Measurements from ENCODE around the gene CDK2.
"Not testable (repeated sequence)": the region's sequence is repeated elsewhere in the genome, so short reads cannot be mapped to it uniquely, and the experiment has no call there.

Gene CDK2

DNA sequence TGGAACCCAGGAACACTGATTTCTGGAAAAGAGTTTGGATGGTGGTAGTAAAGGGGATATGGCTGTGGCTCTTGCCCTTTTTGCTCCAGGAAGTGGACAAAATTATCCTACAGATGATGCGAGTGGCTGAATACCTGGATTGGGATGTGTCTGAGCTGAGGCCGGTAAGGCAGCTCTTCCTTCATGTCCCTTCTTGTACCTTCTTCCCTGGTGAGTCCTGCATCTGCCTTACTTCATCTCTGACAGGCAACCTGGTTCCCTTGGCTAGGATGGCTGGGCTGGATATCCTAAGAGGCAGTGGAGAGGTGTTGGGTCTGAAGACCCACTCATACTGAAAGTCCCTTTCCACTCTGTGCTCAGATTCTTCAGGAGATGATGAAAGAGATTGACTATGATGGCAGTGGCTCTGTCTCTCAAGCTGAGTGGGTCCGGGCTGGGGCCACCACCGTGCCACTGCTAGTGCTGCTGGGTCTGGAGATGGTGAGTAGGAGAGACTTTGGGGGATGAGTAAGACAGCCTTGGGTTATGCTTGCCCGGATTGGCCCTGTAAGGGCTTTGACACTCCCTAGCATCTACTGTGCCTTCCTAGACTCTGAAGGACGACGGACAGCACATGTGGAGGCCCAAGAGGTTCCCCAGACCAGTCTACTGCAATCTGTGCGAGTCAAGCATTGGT, 27.7 kb upstream of the CDK2 start:
- DNase-seq (ENCODE audit: low spot score): no peak

DNA sequence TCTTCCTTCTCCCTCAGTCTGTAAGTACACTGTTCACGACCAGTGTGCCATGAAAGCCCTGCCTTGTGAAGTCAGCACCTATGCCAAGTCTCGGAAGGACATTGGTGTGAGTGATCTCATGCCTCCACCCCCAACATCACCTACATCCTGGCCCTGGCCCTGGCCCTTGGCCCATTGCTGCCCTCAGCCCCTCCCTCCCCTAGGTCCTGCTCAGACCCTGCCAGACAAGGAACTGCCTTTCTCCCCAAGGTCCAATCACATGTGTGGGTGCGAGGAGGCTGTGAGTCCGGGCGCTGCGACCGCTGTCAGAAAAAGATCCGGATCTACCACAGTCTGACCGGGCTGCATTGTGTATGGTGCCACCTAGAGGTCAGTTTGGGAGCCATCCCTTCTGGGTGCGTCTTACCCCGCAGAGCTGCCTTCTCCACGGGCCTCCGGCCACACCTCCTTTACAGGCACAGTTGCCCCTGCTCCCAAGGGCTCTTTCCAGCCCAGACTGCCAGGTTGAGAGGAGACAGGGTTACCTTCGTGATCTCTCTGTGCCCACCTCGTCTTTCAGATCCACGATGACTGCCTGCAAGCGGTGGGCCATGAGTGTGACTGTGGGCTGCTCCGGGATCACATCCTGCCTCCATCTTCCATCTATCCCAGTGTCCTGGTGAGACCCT, 26.4 kb upstream of the CDK2 start:
- DNase-seq (ENCODE audit: low spot score): peak; percentile 88

DNA sequence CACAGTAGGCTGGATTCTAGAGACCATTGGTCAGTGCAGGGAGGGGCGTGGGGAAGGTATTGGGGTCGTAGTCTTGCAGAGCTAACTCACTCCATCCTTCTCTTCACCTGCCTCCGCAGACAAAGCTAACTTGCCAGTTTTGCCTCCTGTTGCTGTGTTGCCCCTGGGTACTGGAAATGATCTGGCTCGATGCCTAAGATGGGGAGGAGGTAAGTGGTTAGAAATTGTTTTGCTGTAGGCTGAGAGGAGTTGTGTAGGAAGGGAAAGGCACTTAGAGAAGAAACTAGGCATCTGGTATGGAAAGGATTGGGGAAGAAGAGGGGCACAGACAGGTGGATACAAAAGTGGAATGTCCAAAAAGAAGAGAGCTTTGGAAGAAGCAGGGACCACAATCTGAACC, 24.6 kb upstream of the CDK2 start:
- no peak for DNase-seq (ENCODE audit: low spot score)

DNA sequence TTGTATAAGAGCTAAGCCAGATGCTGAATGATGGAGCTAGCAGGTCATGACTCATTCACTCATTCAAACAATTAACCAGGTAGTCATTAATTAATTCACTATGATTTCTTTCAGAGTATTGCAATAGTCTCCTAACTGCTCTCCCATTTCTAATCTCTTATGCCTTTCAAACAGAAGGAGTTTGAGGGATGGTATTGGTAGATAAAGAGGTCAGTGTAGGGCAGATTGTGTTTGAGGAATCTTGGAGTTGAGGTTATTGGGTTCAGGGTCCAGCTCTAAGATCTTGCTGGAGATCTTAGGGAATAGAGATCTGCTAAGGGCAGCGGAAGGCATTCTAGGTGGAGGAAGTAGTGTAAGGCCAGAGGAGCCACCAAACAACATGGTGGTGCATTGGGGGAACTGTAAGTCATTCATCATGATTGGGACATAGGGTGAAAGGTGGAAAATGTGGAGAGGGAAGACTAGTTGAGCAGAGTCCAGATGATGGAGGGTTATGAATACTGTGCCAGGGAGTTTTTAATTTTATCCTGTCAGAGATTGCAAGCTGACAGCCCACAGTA, 24.0 kb upstream of the CDK2 start:
- DNase-seq (ENCODE audit: low spot score): no peak

DNA sequence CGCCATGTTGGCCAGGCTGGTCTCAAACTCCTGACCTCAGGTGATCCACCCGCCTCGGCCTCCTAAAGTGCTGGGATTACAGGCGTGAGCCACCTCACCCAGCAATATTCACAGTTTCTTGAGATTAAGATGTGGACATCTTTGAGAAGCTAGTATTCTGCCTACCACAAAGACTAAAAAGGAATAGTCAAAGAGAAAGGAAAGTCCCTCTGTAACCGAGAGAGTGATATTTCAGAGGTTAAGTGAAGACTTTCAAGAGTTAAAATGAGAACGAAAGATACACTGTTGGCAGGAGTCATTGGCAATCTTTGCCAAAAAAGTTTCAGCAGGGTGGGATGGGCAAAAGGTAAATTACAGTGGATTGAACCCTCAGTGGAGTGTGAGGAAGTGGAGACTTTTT, 20.1 kb upstream of the CDK2 start:
- no peak for DNase-seq (ENCODE audit: low spot score)

DNA sequence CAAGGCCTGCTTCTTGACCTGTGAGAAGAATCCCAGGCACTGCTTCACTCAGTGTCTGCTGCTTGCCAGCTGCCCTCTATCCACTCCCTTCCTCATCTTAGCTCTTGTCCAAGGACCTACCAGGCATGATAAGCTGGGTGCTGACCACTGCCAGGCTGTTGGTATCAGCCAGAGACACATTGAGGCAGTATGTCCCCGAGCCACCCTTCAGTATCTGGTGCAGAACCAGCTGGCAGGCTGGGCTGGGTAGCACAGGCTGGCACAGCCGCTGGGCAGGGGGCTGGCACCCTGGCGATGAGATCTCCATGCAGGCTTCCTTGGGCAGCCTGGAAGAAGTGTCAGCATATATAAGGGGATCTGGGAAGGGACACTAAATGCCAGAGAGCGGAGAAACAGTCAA, 11.3 kb upstream of the CDK2 start:
- peak; percentile 31 for DNase-seq (ENCODE audit: low spot score)

DNA sequence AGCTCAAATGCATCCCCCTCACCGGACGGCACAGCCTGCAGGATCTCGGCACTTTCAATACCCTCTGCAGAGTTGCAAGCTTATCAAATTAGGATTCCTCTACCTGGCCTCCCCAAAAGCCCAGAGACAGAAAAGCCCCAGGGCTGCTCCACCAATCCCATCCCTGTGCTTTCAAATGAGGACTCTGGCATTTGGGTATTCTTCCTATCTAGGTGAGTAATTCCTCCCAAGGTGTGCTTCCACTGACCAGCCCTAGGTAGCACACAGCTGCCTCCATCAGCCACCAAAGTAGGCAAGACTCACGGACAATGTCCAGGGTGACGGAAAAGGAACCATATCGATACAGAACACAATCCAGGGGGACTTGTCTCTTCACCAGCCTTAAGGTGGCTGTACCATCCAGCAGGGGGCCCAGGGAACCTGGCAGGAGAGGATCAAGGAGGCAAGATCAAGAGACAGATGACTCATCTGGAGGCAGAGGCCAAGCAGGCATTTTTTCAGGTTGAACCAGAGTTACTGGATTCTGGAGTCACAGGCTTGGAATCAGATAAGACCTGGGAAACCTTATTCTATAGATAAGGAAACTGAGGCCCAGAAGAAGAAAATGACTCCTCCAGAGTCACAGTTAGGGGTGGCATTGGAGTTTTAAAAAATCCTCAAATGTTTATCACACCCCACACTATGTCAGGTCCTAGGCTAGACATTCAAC, 10.7 kb upstream of the CDK2 start:
- peak; percentile 56 for DNase-seq (ENCODE audit: low spot score)

DNA sequence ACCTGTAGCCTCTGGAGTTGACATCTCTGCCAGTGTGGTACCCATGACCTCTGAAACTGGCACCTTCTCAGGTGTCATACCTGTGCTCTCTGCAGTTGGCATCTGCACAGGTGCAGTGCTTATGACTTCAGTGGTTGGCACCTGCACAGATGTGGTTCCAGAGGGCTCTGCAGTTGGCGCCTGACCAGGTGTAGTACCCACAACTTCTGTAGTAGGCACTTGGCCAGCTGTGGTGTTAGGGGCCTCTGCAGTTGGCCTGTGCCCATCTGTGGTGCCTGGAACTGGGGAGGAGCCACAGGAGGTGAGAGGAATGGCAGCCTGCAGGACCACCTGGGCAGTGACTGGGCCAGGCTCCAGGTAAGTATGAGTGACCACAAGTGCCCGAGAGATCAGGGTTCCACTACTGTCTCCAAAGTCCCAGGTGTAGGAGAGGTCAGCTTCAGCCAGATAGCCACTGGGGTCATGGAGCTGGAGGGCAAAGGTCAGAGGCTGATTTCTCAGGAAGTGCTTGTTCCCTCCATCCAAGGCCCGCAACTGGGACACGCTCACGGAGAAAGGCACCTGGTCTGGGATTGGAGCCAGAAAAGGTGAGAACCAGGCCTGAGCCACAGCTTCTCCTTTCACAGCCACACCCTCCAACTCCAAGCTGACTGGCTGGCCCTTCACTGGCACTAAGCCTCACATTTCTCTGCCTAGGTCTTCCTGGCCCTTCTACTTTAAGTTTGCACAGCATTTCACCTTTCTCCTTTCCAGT, 9.3 kb upstream of the CDK2 start:
- DNase-seq (ENCODE audit: low spot score): no peak

DNA sequence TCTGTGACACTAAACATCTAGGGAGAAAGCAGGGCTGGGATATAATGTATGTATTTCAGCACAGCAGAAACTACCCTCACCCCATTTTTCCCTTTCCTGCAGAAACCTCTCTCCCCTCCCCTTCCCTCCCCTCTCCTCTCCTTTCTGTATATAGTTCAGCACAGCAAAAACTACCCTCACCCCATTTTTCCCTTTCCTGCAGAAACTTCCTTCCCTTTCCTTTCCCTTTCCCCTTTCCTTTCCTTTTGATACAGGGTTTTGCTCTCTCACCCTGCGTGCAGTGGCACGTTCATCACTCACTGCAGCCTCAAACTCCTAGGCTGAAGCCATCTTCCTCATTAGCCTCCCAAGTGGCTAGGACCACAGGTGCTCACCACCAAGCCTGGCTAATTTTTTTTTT, 2.9 kb upstream of the CDK2 start:
- no peak for DNase-seq (ENCODE audit: low spot score)

DNA sequence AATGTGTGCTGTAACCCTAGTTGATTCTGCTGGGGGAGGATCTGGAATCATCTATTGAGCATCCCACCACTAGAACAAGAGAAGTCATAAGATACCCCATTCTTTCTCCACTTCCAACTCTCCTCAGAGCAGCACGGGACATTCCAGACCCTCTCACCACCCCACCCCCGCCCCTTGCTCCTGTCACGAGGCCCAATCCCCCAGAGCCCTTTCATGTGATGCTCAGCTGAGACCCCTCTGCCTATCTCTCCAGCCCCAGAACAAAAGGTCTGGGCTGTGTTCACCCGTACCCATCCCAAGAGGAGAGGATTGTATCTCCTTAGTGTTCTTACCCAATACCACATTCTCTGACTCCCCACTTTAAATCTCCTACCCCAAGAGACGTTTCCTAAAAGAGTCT, 1.4 kb upstream of the CDK2 start:
- DNase-seq (ENCODE audit: low spot score): no peak

DNA sequence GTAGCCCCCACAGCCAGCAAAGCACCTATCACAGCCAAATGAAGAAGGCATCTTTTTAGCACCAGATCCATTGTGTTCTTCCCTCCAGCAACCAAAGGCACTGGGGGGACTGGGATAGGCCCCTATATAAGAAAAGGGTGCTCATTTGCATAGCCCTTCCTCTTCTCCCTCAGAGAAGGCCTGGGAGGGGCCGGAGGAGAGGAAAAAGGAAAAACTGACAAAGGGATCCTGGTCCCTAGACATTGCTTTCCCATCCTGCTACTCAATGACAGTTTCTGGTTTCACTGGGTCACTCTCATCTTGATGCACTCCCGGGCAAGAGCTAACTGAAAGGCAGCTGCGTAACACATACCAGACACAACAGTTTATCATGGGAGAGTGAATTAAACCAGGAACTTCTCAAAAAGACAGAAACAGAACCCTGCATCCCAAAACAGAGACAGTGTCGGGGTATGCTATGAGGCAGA, 656 bp upstream of the CDK2 start, which contains the start of gene PMEL:
Gene PMEL (minus strand): TSS at position 102 of the 467 bp plus-strand sequence. CDS start 31 bp downstream, at position 71.
- DNase-seq (ENCODE audit: low spot score): no peak

DNA sequence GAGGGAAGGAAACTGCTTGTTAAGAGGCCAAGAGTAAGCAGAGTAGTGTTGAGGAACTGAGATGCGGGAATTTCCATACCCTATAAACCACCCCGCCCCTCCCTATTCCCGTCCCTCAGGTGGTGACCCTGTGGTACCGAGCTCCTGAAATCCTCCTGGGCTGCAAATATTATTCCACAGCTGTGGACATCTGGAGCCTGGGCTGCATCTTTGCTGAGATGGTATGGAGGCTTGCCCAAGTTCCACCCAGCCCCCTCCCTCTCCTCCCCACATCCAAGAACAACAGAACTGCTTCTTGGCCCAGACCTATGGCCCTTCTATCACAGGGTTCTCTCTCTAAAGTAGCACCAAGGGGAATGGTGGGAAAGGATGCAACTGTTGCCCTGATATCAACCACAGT, 2.7 kb downstream of the CDK2 start:
- DNase-seq (ENCODE audit: low spot score): no peak

DNA sequence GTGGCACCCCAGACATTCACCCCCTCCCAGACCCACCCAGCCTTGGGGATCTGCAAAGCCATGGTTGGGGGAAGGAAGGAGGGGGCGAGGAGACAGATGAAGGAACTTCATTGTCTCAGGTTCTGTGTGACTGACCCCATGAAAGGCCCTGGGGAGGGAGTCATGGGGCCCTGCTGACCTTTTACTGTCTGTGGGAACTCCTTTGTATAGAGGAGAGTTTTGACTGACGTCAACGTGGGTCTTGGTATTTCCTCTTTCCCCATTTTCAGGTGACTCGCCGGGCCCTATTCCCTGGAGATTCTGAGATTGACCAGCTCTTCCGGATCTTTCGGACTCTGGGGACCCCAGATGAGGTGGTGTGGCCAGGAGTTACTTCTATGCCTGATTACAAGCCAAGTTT, 4.1 kb downstream of the CDK2 start:
- no peak for DNase-seq (ENCODE audit: low spot score)

DNA sequence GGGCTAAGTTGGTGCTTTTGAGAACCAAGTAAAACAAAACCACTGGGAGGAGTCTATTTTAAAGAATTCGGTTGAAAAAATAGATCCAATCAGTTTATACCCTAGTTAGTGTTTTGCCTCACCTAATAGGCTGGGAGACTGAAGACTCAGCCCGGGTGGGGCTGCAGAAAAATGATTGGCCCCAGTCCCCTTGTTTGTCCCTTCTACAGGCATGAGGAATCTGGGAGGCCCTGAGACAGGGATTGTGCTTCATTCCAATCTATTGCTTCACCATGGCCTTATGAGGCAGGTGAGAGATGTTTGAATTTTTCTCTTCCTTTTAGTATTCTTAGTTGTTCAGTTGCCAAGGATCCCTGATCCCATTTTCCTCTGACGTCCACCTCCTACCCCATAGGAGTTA, 5.4 kb downstream of the CDK2 start:
- DNase-seq (ENCODE audit: low spot score): no peak

DNA sequence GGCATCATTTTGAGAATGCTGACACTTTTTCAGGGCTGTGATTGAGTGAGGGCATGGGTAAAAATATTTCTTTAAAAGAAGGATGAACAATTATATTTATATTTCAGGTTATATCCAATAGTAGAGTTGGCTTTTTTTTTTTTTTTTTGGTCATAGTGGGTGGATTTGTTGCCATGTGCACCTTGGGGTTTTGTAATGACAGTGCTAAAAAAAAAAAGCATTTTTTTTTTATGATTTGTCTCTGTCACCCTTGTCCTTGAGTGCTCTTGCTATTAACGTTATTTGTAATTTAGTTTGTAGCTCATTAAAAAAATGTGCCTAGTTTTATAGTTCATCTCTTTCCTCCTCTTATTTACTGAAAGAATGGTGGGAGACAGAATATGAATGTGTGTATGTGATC, 5.8 kb downstream of the CDK2 start:
- DNase-seq (ENCODE audit: low spot score): no peak

DNA sequence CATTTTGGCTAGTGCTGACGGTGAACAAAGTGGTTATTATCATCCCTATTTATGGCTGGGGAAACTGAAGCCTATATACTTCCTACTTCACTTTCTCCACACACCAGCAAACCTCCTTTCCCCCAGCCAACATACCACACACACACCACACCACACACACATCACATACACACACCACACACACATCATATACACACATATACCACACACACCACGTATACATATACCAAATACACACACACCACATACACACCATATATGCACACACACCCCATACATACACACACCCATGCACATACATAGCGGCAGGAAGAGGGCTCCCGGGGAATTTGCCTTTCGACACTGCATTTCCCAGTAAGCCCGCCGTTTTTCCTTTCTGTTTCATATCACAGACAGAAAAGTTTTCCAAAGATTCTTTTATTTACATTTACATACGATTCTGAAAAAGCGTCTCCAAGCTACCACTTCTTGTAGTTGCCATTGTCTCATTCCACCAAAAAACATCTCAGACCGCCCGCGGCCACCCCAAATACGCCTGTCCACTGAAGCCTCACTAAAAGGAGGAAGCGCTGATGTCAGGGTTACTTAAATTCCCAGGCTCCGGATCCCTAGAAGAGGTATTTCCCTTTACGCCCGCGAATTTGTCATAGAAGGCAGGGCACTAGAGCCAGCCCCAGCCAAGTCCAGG, 6.4 kb downstream of the CDK2 start:
- peak; percentile 21 for DNase-seq (ENCODE audit: low spot score)

DNA sequence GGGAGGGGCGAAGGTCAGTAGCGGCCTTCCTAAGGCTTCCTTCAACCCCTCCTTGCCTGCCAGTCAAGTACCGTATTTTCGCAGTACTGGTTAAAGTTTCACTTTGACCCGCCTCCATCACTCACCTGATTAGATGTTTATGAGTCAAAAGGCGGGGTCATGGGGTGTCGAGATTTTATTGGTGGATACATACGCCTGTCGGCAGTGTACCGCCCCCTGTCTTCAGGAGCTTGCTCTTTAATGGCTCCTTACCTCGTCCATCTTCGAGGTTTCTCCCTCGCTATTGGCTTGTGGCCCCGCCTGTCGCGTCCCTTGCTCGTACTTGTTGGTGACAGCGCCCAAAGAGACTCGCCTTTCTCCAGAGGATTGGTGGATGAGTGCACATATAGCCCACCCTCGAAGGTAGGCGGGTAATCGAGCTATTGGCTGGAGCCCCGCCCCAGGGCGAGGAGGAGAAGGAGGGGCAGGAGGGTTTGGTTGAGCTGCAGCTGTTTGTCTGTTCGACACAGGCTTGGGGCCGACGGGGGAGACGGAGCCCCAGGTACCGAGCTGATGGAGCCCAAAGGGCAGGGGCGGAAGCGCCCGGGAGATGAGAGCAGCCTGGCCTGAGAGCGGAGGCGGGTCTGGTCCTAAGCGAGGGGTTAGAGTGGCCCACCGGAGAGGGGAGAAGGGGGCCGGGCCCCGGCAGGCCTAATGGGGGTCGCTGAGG, 7.1 kb downstream of the CDK2 start, which contains the start of gene RAB5B:
Gene RAB5B (plus strand): TSS at position 480 of the 709 bp plus-strand sequence. CDS start 12,883 bp downstream, outside the sequence.
- DNase-seq (ENCODE audit: low spot score): peak; percentile 100

DNA sequence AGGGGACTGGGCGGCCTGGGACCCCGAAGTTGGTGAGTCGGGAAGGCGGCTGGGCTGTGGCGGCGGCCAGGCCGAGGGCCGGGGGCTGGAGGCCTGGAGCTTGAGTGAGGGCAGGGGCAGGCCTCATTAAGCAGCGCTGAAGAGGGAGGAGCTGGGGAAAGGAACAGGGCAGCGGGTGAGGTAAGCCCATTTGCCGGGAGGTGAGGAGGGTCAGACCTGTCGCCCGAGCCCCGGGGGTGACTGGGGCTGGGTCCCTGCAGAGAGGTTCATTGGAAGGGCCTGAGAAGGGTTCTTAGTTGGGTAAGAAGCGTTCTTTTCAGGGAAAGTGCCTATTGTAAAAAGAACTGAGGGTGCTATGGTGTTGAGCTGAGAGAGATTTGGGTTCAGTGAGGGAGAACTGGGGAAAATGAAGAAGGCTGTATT, 7.7 kb downstream of the CDK2 start:
- peak; percentile 57 for DNase-seq (ENCODE audit: low spot score)

DNA sequence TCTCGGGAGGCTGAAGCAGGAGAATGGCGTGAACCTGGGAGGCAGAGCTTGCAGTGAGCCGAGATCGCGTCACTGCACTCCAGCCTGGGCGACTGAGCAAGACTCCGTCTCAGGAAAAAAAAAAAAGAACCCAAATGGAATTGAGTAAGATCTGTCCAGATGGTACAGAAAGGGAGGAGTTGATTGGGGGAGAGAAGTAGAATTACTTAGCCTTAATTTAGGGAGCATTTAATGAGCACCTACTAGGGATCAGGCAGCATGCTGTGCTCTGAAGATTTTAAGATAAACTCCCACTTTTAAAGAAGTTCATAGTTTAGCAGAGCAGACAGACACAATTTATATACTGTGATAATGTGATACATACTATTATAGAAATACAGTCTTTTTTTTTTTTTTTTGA, 11.8 kb downstream of the CDK2 start:
- no peak for DNase-seq (ENCODE audit: low spot score)

DNA sequence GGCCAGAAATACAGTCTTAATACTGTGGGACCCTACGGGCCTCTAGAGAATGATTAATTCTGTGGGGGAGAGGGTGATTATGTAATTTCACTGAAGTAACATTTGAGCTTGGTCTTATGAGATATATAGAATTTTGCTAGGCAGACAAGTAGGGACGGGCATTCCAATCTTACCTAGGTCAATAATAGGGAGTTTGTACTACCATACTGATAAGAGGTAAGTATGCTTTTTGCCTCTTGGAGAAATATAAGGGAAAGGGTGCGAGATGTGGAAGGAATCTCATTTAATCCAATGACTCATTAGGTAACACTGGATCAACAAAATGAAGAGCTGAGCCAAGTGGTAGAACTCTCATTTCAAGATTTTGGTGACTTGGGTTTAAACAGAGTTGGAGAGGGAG, 12.4 kb downstream of the CDK2 start:
- DNase-seq (ENCODE audit: low spot score): no peak

DNA sequence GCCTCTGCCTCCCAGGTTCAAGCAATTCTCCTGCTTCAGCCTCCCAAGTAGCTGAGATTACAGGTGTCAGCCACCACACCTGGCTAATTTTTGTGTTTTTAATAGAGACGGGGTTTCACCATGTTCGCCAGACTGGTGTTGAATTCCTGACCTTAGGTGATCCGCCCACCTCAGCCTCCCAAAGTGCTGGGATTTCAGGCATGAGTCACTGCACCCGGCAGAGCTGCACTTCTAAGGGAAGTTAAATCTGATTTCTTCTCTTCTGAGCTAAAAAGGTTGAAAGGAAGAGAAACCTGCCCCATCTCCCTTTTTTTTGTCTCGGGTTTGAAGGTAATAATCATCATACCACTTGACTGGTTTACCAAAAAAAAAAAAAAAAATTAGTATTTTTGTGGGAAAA, 15.3 kb downstream of the CDK2 start:
- not testable (repeated sequence) for DNase-seq (ENCODE audit: low spot score)
